C4-2B (cell line): ENCODE results near the gene LARP6.

Experiments used
- H3K27ac ChIP-seq: fragments of 450-650 bp; 2 replicates; pipeline ENCODE4 v1.5.1; 2017
- CTCF ChIP-seq: fragments of 450-650 bp; conservative IDR thresholded peaks from 2 replicates; pipeline ENCODE4 v1.5.1; 2017; ENCODE audit warnings: mild to moderate bottlenecking
- ZFX ChIP-seq: fragments of 450-650 bp; IDR thresholded peaks from 2 replicates; pipeline ENCODE4 v1.6.1; 2017

Gene LARP6

GRCh38 chr15:70852501-70853317 is 1.2 kb downstream of the LARP6 start:
- no peak overlapping the region for H3K27ac ChIP-seq
- TF ChIP-seq CTCF (no peak), ZFX (no peak)

- TF ChIP-seq ZFX = no peak
- H3K27ac ChIP-seq = no peak overlapping the region
These were observed 2.1 kb downstream of the LARP6 start for GRCh38 chr15:70851889-70852288.

- H3K27ac ChIP-seq = no peak overlapping the region
- no peak for TF ChIP-seq ZFX
- no peak for TF ChIP-seq CTCF
These were observed 8.2 kb downstream of the LARP6 start for GRCh38 chr15:70845602-70846360.

- no peak overlapping the region for H3K27ac ChIP-seq
- TF ChIP-seq CTCF = no peak
- TF ChIP-seq ZFX = no peak
These were observed 16.5 kb downstream of the LARP6 start for GRCh38 chr15:70837476-70837875.

- H3K27ac ChIP-seq = no peak overlapping the region
- TF ChIP-seq ZFX (no peak), CTCF (no peak)
These were observed 18.1 kb downstream of the LARP6 start for GRCh38 chr15:70835841-70836240.

GRCh38 chr15:70835415-70835814 is 18.5 kb downstream of the LARP6 start:
- TF ChIP-seq ZFX (no peak), CTCF (no peak)
- no peak overlapping the region for H3K27ac ChIP-seq

- H3K27ac ChIP-seq = no peak overlapping the region
- TF ChIP-seq CTCF (no peak), ZFX (no peak)
These were observed 19.0 kb downstream of the LARP6 start for GRCh38 chr15:70834999-70835398.
